Common myeloid progenitor, CD34-positive (primary cell): ENCODE measurements around the gene ADNP.

Experiments used
- CTCF ChIA-PET: fragments of 350-600 bp; sonication (Branson Sonifier 250); formaldehyde crosslinking; loops from one replicate; lab custom pipeline; 2021; ENCODE audit warnings: antibody characterized with exemption; lab: Charles Lee
- POLR2A ChIA-PET: fragments of 350-600 bp; sonication (Branson Sonifier 250); formaldehyde crosslinking; loops from one replicate; lab custom pipeline; 2021; ENCODE audit warnings: antibody characterized with exemption; lab: Charles Lee
- DNase-seq, 3 donors: peaks; one replicate each; pipeline versions ENCODE4 v3.0.0 to v3.0.0-alpha.2; 2013
- H3K27ac ChIP-seq, 2 experiments: 1 replicate in 1 of 2; 2 replicates in 1 of 2; pipeline ENCODE4 v1.7.0; 2013; ENCODE audit warnings: inconsistent platforms in 2 of 2, low read length in 2 of 2, mild to moderate bottlenecking in 2 of 2, low read depth in 1 of 2, moderate library complexity in 1 of 2; ENCODE audit not compliant: severe bottlenecking in 2 of 2, insufficient read depth in 1 of 2, poor library complexity in 1 of 2
- H3K27me3 ChIP-seq, 5 experiments: replicated peaks in 2 of 5; 1 replicate in 3 of 5; 2 replicates in 2 of 5; pipeline versions ENCODE4 v1.6.1 to v1.7.0; 2013; ENCODE audit warnings: low read length in 4 of 5, mild to moderate bottlenecking in 2 of 5, moderate library complexity in 2 of 5, inconsistent platforms in 1 of 5; ENCODE audit not compliant: insufficient read depth in 5 of 5, control insufficient read depth in 4 of 5
- H3K36me3 ChIP-seq, 4 experiments: 1 replicate in 2 of 4; 2 replicates in 2 of 4; pipeline versions ENCODE4 v1.6.1 to v1.7.0; 2013; ENCODE audit warnings: low read length in 3 of 4, control low read depth in 1 of 4, mild to moderate bottlenecking in 1 of 4; ENCODE audit not compliant: control insufficient read depth in 4 of 4, insufficient read depth in 4 of 4
- H3K4me1 ChIP-seq, 4 experiments: 1 replicate in 3 of 4; 2 replicates in 1 of 4; pipeline versions ENCODE4 v1.6.1 to v1.7.1; 2013; ENCODE audit warnings: low read length in 3 of 4, mild to moderate bottlenecking in 3 of 4, control low read depth in 1 of 4, inconsistent platforms in 1 of 4, moderate library complexity in 1 of 4; ENCODE audit not compliant: control insufficient read depth in 4 of 4, insufficient read depth in 4 of 4; ENCODE audit errors: control extremely low read depth in 1 of 4
- H3K4me3 ChIP-seq, 7 experiments: 1 replicate in 4 of 7; 2 replicates in 3 of 7; pipeline versions ENCODE4 v1.5.1 to v1.7.0; 2013; ENCODE audit warnings: mild to moderate bottlenecking in 7 of 7, low read length in 6 of 7, moderate library complexity in 6 of 7, inconsistent platforms in 2 of 7, low read depth in 2 of 7, control low read depth in 1 of 7; ENCODE audit not compliant: insufficient read depth in 4 of 7, control insufficient read depth in 1 of 7; ENCODE audit errors: extremely low read depth in 1 of 7
- H3K9me3 ChIP-seq, 5 experiments: 1 replicate in 4 of 5; 2 replicates in 1 of 5; pipeline versions ENCODE4 v1.6.1 to v1.7.1; 2013; ENCODE audit warnings: low read length in 4 of 5, mild to moderate bottlenecking in 2 of 5, inconsistent platforms in 1 of 5, low read depth in 1 of 5, moderate library complexity in 1 of 5; ENCODE audit not compliant: control insufficient read depth in 4 of 5, insufficient read depth in 2 of 5; ENCODE audit errors: control extremely low read depth in 1 of 5
- WGBS: methylation state at CpG from one replicate; pipeline ENCODE4 v1.1.5; 2013; ENCODE audit not compliant: insufficient coverage; 5-methylcytosine and 5-hydroxymethylcytosine counted together

ADNP gene

DNA sequence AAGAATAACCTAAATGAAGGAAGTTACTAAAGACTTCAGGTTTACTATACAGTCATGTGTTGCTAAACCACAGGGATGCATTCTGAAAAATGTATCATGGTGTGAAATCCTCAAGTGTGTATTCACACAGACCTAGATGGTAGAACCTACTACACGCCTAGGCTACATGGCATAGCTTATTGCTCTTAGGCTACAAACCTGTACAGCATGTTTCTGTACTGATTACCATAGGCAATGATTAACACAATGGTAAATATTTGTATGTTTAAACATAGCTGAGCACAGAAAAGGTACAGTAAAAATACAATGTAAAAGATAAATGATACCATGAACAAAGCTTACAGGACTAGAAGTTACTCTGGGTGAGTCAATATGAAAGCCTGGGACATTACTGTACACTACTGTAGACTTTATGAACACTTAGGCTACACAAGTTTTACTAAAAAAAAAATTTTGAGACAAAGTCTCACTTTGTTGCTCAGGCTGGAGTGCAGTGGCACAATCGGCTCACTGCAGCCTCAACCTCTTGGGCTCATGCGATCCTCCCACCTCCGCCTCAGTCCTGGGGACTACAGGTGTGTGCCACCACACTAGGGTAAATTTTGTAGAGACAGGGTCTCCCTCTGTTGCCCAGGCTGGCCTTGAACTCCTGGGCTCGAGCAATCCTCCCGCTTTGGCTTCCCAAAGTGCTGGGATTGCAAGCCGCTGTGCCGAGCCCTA lies 36.0 kb downstream of the ADNP start:
- Histone ChIP-seq H3K4me1 (peaks cover 0 to 6% (median 0%) of the 10 kb centered on the region in 4 experiments), H3K4me3 (no peak overlapping the region), H3K27me3 (no peaks in the 10 kb centered on the region), H3K36me3 (peaks cover 26 to 83% (median 63%) of the 10 kb centered on the region in 4 experiments), H3K27ac (no peak overlapping the region), H3K9me3 (no peaks in the 10 kb centered on the region)
- WGBS: 88% methylated on average over 7 of the region's 8 CpGs
- ChIA-PET POLR2A (interaction anchor here (0.6 kb wide), 1 partner anchor 49 kb away, joined by 3 read pairs; no protein-coding TSS in a partner anchor), CTCF (interaction anchor here (0.9 to 2.0 kb wide), 9 partner anchors 9 to 34 kb away, joined by 3 to 7 read pairs (median 4); no protein-coding TSS in a partner anchor)
- no peak for DNase-seq

GRCh38 chr20:50893620-50894019 lies 37.6 kb downstream of the ADNP start:
- Histone ChIP-seq H3K36me3 (peaks cover 29 to 84% (median 63%) of the 10 kb centered on the region in 4 experiments), H3K9me3 (no peaks in the 10 kb centered on the region), H3K27ac (no peak overlapping the region), H3K27me3 (no peaks in the 10 kb centered on the region), H3K4me1 (peaks cover 0 to 1% (median 0%) of the 10 kb centered on the region in 4 experiments), H3K4me3 (no peak overlapping the region)
- no peak for DNase-seq
- WGBS: 98% methylated on average over 6 of the region's 7 CpGs
- ChIA-PET CTCF (interaction anchor here (1.2 to 1.4 kb wide), 2 partner anchors 13 to 45 kb away, joined by 3 to 4 read pairs; no protein-coding TSS in a partner anchor), POLR2A (no interaction called here)

DNA sequence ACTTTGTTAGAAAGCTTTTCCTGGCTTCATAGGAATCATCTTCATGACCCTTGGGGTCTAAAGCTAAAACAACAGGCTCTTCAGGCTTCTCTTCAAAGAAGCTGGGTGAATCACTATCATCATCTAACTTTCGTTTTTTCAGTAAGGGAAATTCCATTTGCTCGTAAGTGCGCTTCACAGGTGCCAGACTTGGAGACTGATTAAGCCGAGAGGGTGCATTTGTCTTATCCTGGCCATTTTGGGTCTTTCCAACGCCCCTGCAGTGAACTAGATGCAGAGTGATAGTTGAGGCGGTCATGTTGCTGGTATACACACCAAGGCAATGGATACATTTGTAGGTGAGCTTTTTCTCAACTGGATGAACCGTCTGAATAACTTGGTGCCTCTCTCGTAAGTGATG lies 38.8 kb downstream of the ADNP start:
- no peak for DNase-seq
- 91% methylated on average over 7 of the region's 8 CpGs for WGBS
- CTCF ChIA-PET: interaction anchor here (1.4 kb wide), 1 partner anchor 14 kb away, joined by 4 read pairs; no protein-coding TSS in a partner anchor
- Histone ChIP-seq H3K27ac (no peak overlapping the region), H3K4me3 (no peak overlapping the region), H3K9me3 (no peaks in the 10 kb centered on the region), H3K27me3 (no peaks in the 10 kb centered on the region), H3K4me1 (no peaks in the 10 kb centered on the region), H3K36me3 (peaks cover 27 to 79% (median 65%) of the 10 kb centered on the region in 4 experiments)
- POLR2A ChIA-PET: no interaction called here

GRCh38 chr20:50891138-50891537 lies 40.1 kb downstream of the ADNP start:
- H3K4me3 ChIP-seq: no peak overlapping the region
- peaks cover 25 to 77% (median 58%) of the 10 kb centered on the region in 4 experiments for H3K36me3 ChIP-seq
- ChIA-PET POLR2A (interaction anchor here (1.0 kb wide), 1 partner anchor 17 kb away, joined by 4 read pairs; no protein-coding TSS in a partner anchor), CTCF (interaction anchor here (1.1 kb wide), 1 partner anchor 9 kb away, joined by 3 read pairs; no protein-coding TSS in a partner anchor)
- H3K4me1 ChIP-seq: no peaks in the 10 kb centered on the region
- no peaks in the 10 kb centered on the region for H3K9me3 ChIP-seq
- no peak overlapping the region for H3K27ac ChIP-seq
- no peaks in the 10 kb centered on the region for H3K27me3 ChIP-seq
- DNase-seq: no peak
- 97% methylated on average over 4 of the region's 5 CpGs for WGBS

DNA sequence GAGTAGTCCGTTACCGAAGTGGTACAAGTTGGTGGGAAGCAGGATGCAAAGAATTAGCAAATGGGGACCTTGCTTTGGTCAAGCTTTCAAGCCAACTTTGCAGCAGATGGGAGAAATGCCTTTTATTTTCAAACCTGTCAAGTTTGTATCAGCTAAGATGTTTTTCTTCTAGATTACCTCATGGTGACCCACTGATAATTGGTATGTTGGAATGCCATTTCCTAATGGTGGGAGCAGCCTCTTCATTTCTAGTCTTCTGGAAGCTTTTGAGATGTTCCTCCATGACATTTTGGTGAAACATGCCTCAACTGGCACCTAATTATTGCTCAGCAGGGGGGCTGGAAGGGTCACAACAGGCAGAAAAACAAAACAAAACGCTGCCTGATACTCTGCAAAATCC lies 43.7 kb downstream of the ADNP start:
- H3K4me1 ChIP-seq: no peaks in the 10 kb centered on the region
- 94% methylated on average over 2 of the region's 3 CpGs for WGBS
- ChIA-PET POLR2A (no interaction called here), CTCF (interaction anchor here (1.1 to 1.6 kb wide), 2 partner anchors 17 to 64 kb away, joined by 3 to 4 read pairs; no protein-coding TSS in a partner anchor)
- H3K27me3 ChIP-seq: no peaks in the 10 kb centered on the region
- no peak overlapping the region for H3K4me3 ChIP-seq
- peaks cover 0 to 7% (median 0%) of the 10 kb centered on the region in 5 experiments for H3K9me3 ChIP-seq
- H3K27ac ChIP-seq: no peak overlapping the region
- H3K36me3 ChIP-seq: peaks cover 20 to 56% (median 48%) of the 10 kb centered on the region in 4 experiments
- DNase-seq: no peak

DNA sequence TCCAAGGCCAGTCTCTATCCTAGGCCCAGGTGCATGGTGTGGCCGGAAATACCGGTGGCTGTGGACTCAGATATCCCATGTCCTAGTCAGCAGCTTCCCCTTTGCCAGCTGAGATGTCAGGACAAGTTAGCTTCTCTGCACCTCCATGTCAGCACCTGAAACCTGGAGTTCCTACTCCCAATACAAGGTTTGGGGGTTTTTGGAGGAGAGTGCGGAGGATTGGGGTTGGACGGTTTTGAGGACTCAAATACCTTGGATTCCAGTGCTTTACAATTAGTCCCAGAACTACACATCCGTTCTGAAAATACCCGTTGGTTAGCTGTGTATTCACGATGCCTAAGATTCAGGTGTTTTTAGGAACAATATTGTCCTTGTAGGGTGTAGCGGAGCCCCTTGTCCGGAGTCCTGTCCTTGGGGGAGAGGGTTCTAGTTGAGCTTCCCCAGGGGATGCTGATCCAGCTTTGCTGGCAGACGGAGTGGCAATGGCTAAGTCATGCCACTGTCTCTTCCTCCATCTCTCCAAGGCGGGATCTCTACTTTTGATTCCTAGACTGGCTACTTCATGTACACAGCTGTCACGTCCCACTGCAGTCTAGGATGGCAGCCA lies 45.0 kb downstream of the ADNP start:
- Histone ChIP-seq H3K36me3 (peaks cover 16 to 44% (median 38%) of the 10 kb centered on the region in 4 experiments), H3K9me3 (peaks cover 0 to 7% (median 0%) of the 10 kb centered on the region in 5 experiments), H3K4me1 (no peaks in the 10 kb centered on the region), H3K4me3 (no peak overlapping the region), H3K27me3 (no peaks in the 10 kb centered on the region), H3K27ac (no peak overlapping the region)
- POLR2A ChIA-PET: no interaction called here
- DNase-seq: no peak
- CTCF ChIA-PET: interaction anchor here (0.6 to 2.9 kb wide), 6 partner anchors 9 to 62 kb away, joined by 3 to 7 read pairs (median 4); no protein-coding TSS in a partner anchor
- WGBS: 93% methylated on average over 12 of the region's 12 CpGs
